NK-92 treated with Interleukin-12 subunit alpha and Interleukin-12 subunit beta, amount 100 ng/mL, for 24 hours (cell line): ENCODE measurements around the gene RPRD2.
"Not testable (repeated sequence)": the region's sequence is repeated elsewhere in the genome, so short reads cannot be mapped to it uniquely, and the experiment has no call there.

ENCODE experiments used
- DNase-seq: peaks from one replicate; lab custom pipeline; 2025; lab: John Stamatoyannopoulos, UW

Gene RPRD2

DNA sequence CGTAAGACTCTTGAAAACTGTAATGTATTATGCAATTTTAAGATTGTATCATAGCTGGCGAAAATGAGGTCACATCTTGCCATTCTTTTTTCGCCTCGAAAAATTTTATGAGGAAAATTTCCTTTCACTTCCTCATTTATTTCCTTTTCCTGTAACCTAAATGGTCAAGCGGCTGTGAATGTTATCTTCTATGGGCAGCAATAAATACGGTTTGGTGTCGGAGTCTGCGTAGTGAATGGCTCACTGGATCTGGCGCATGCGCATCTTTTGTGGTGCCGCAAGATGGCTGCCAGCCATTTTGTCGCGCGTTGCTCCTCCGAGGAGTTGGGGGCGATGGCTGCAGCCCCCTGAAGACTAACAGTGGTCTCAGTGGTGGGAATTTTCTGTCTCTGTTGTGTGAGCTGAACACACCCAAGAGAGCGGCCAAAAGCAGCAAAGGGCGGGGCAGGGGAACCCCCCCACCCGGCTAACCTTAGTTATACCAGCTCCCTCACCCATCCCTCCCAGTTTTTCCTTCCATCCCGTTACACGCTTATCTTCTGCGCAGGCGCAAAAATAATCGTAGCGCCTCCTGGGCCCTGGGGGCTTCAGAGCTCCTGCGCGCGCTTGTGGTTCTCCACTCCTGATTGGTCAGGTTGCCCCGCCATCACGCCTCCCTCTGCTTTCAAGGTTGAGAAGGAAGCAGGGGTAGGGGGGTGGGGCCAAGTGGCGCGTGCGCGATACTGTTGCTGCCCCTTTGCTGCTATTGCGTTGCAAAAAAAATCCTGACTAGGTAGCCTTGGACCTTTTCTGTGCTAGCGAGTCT, at the start of gene RPRD2:
RPRD2 (plus strand) TSS at position 722 of the 805 bp plus-strand sequence. CDS start 568 bp downstream, outside the sequence.
- peak; percentile 100 for DNase-seq

DNA sequence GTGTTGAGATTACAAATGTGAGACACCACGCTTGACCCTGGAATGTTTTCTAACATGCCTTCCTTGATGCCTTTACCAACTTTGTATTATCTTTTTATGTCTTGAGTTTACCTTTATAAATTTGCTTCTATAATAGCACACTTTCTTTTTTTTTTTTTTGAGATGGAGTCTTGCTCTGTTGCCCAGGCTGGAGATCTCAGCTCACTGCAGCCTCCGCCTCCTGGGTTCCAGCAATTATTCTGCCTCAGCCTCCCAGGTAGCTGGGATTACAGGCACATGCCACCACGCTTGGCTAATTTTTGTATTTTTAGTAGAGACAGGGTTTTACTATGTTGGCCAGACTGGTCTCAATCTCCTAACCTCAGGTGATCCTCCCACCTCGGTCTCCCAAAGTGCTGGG, 49.3 kb upstream of the RPRD2 start:
- not testable (repeated sequence) for DNase-seq

- no peak for DNase-seq
Measured at GRCh38 chr1:150320667-150320978, 43.3 kb upstream of the RPRD2 start.

DNA sequence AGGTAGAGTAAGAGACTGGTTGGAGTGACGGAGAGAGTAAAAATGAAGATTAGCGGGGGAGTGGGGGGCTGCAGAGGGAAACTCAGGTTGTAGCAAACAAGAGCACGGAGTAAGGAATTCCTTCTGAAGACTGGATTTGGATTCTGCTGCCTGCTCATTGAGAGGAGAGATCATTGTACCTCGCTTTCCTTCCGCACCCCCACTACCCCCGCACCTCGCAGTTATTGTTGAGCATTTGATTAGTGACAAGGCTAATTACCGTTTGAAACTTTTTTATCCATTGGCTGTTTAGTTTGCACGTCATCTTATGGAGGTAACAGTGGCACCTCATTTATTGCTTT, 42.2 kb upstream of the RPRD2 start:
- DNase-seq = no peak

DNA sequence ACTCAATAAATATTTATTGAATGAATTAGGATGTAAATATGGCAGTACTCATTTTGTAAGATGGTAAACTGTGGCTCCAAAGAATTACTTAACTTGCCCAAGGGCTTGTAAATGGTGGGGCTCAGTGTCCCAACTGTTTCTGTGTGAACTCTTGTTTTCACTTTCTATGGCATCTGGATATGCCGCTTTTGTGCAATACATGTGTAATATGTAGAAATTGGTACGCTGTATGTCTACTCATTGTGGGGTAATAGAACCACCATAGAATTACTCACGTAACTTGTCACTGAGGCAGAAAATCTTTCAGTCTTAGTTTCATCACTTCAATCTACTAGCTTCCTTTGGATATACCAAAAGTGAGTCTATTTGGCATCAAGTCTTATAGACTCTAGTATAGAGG, 41.6 kb upstream of the RPRD2 start:
- DNase-seq = no peak

DNA sequence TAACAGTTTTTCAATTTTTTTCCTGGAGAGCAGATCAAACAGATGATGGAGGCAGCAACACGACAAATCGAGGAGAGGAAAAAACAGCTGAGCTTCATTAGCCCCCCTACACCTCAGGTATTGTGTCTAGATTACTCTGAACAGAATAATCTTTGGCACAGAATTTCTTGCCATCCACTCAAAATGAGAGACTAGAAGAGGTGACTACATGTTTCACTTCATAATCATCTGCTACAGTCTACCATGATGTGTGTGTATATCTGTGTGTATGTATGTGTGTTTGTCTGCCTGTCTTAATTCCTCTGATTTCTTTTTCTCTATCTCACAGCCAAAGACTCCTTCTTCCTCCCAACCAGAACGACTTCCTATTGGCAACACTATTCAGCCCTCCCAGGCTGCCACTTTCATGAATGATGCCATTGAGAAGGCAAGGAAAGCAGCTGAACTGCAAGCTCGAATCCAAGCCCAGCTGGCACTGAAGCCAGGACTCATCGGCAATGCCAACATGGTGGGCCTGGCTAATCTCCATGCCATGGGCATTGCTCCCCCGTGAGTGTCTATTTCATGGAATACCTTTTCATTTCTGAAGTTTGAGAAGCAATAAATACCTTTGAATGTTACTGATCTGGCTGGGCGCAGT, 31.2 kb upstream of the RPRD2 start:
- no peak for DNase-seq

DNA sequence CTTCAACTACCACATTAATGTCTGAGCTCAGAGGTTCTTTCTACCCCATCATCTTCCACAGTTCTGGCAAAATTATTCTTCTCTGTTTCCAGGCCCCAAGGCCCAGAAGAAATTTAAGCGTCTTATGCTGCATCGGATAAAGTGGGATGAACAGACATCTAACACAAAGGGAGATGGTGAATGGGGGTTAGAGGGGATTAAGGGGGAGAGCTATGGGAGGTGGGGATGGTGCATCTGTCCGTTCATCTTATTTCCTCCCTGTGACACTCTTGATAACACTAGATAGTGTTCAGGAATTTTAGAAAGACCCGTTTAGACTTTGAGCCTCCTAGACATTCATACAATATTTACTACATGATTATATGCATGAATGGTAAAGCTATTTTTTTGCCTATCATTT, 17.6 kb upstream of the RPRD2 start:
- DNase-seq = no peak

DNA sequence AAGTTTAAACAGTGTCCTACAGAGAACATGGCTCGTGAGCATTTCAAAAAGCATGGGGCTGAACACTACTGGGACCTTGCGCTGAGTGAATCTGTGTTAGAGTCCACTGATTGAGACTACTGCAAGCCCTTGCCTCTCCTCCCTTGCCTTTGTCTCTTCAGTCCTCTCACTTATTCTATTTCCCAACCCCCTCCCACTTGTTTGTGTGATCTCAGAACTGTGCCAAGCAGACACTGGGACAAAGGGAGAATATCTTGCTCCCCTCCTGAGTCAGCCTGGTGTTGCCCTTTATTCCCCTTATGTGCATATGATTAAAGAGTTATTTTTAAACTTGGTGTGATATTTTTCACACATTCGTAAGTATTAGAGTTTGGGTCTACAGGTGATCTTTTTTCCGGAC, 11.1 kb upstream of the RPRD2 start:
- DNase-seq = no peak

- DNase-seq = no peak
Measured at GRCh38 chr1:150362721-150363425, 1.1 kb upstream of the RPRD2 start.

DNA sequence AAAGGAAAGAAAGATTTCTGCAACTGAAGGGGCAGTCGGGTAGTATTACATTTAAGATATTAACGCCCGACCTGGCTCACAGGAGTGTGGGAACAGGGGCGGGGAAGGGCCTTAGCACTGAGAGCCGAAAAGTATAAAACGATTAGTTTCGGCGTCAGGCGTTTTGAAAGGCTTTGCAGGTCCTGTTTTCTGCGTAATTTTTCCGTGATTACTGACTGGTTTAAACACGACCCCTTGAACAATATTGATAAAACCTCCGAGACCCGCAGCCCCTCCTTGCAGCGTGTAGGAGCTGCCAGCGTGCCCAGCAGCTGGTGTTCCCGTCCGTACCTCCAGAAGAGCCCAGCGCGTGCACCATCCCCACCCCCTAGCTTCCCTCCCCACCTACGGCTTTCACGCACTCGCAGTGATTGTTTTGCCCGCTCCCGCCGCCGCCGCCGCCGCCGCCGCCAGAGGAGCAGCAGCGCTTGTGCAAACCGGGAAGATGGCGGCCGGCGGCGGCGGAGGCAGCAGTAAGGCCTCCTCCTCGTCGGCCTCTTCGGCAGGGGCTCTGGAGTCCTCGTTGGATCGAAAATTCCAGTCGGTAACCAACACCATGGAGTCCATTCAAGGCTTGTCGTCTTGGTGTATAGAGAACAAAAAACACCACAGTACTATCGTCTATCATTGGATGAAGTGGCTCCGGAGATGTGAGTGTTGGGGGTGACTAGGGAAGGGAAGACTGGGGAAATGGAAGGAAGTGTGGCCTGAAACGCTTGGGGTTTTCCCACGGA, 470 bp downstream of the RPRD2 start:
- DNase-seq = peak; percentile 74

- DNase-seq = no peak
Measured at GRCh38 chr1:150365941-150366340, 2.0 kb downstream of the RPRD2 start.

DNA sequence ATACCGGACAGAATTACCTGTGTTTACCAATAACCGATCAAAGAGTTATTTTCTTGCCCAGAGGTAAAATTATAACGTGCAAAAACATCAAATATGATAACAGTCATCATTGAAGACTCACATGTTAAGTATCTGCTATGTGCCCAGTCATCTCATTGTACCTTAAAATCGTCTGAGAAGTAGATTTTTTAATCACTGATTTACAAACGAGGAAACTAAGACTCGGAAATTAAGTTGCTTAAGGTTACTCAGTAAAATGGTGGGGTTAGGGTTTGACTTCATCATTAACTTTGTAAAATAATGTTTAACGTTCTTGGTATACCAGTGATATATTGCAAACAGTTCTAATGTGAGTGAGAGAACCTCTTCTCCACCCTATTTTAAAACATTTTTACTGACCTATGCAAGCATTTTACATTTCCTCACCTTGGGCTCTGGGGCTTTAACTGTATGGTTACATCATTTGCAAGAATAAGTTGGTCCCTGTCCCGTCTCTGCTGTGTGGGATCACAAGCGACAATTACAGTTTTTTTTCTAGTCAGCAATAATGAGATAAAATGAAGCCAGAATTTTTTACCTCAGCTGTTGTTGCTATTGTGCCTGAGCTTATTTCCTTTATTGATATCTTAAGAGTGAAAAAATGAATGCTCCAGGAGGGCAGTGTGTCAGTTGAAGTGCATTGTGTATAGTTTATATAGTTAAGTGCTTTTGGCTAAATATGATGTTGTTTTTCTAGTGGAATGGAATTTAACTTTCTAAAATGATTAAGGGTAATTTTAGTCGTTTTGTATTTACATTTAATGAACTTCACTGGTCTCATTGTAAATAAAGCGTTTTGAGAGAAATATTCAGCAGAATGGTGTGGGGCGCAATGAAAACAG, 2.7 kb downstream of the RPRD2 start:
- no peak for DNase-seq

DNA sequence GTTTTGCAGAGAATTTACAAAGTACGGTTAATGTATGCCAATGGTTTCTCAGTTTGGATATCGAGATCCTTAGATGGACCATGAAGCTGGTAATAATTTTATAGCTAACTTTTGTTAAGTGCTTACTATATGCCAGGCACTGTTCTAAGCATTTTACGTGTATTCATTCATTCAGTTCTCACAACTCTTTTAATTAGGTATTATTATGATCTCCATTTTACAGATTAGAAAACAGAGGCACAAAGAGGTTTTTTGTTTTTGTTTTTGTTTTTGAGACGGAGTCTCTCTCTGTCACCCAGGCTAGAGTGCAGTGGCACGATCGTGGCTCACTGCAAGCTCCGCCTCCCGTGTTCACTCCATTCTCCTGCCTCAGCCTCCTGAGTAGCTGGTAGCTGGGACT, 7.2 kb downstream of the RPRD2 start:
- DNase-seq = no peak

DNA sequence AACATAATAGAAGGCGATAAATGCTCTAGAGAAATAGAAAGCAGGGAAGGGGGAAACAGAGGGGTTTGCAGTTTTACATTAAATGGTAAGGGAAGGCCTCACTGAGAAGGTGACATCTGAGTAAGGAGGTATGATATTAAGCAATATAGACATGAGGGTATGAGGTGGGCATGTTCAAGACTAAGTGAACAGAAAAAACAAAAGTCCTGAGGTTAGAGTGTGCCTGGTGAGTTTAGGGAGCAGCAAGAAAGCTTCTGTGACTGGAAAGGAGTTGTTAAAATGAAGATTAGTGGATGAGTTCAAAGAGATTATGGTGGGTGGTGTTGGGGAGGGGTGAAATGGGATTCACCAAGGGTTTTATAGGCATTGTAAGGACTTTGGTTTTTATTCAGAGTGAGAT, 8.6 kb downstream of the RPRD2 start:
- no peak for DNase-seq

DNA sequence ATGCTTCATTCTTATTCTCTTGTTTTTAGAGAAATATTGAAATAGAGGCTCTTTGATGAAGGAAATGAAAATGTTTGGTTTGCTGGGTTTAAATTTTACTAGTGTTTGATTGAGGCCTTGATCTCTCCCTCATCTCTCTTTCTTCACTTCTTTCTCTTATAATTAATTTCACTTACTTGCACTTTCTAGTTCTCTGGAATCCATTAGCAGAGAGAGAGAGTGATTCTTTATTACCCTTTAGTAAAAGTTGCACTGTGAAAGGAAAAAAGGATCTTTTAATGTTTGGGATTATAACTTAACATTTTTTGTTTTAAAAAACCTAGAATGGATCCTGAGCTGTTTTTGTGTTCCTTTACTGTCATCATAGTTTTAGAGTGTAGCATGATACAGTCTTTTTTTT, 12.2 kb downstream of the RPRD2 start:
- no peak for DNase-seq

- DNase-seq = no peak
Measured at GRCh38 chr1:150383631-150384324, 19.8 kb downstream of the RPRD2 start.

- DNase-seq = no peak
Measured at GRCh38 chr1:150385537-150386445, 21.8 kb downstream of the RPRD2 start.

DNA sequence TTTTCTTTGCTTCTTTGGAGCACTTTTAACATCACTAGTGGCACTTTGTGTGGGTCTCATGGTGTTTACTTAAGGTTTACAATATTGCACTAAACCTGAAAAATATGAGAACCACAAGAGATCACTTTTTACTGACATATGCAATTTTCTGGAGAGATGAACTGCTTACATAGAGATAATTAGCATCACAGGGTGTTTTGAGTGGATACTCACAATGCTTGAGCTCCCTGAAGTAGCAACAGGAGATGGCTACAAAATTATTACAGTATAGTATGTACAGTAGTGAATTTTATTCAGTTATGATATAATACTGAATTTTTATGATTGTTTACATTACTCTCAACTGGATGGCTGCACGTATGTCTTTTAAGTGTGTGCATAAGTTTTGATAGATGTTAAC, 22.6 kb downstream of the RPRD2 start:
- DNase-seq = no peak

- DNase-seq = no peak
Measured at GRCh38 chr1:150387200-150387599, 23.3 kb downstream of the RPRD2 start.

GRCh38 chr1:150388241-150388640, 24.3 kb downstream of the RPRD2 start:
- DNase-seq = no peak
